ENCODE data around the gene PROB1.

GRCh38 chr5:139418793-139419192 lies 23.9 kb upstream of the PROB1 start:
- TF ChIP-seq CTCF (IDR thresholded peaks at IDR 0.05): no peak
- no peak for TF ChIP-seq POLR2A (IDR thresholded peaks at IDR 0.05)
- no peak for TF ChIP-seq POLR2AphosphoS5 (IDR thresholded peaks at IDR 0.05)
- no peak for TF ChIP-seq EP300 (IDR thresholded peaks at IDR 0.05; ENCODE audit: low read depth)

Data from transverse colon (tissue), 4 donors.